Measurements from ENCODE around the gene KMT2B. TPM values are rescaled to one million over a fixed set of nuclear protein-coding genes. Genes with fewer than 3 reads are reported as not detected.

Gene KMT2B, protein sequence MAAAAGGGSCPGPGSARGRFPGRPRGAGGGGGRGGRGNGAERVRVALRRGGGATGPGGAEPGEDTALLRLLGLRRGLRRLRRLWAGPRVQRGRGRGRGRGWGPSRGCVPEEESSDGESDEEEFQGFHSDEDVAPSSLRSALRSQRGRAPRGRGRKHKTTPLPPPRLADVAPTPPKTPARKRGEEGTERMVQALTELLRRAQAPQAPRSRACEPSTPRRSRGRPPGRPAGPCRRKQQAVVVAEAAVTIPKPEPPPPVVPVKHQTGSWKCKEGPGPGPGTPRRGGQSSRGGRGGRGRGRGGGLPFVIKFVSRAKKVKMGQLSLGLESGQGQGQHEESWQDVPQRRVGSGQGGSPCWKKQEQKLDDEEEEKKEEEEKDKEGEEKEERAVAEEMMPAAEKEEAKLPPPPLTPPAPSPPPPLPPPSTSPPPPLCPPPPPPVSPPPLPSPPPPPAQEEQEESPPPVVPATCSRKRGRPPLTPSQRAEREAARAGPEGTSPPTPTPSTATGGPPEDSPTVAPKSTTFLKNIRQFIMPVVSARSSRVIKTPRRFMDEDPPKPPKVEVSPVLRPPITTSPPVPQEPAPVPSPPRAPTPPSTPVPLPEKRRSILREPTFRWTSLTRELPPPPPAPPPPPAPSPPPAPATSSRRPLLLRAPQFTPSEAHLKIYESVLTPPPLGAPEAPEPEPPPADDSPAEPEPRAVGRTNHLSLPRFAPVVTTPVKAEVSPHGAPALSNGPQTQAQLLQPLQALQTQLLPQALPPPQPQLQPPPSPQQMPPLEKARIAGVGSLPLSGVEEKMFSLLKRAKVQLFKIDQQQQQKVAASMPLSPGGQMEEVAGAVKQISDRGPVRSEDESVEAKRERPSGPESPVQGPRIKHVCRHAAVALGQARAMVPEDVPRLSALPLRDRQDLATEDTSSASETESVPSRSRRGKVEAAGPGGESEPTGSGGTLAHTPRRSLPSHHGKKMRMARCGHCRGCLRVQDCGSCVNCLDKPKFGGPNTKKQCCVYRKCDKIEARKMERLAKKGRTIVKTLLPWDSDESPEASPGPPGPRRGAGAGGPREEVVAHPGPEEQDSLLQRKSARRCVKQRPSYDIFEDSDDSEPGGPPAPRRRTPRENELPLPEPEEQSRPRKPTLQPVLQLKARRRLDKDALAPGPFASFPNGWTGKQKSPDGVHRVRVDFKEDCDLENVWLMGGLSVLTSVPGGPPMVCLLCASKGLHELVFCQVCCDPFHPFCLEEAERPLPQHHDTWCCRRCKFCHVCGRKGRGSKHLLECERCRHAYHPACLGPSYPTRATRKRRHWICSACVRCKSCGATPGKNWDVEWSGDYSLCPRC (N-terminal part only)
- 4.2 and 4.3 TPM in 2 replicates for total RNA-seq

DNA sequence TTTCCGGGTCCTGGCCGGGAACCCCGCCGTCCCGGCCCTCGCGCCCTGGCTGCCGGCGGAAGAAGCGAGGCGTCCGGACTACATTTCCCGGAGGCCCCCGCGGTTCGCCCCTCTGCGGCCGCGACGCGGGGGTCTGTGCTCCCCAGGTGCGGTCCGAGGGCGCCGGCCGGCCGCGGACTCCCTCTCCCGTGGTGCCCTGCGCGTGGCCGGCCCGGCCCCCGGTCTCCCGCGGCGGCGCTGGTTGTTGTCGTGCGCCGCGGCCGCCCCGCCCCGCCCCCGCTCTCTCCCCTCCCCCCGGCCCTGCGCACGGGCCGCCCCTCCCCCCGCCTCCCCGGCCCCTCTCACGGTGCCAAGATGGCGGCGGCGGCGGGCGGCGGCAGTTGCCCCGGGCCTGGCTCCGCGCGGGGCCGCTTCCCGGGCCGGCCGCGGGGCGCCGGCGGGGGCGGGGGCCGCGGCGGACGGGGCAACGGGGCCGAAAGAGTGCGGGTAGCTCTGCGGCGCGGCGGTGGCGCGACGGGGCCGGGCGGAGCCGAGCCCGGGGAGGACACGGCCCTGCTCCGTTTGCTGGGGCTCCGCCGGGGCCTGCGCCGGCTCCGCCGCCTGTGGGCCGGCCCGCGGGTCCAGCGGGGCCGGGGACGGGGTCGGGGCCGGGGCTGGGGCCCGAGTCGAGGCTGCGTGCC is at the start of gene KMT2B:
TSS of gene KMT2B (plus strand) at position 339 of the 680 bp plus-strand sequence. CDS start at position 355, 16 bp downstream.

DNA sequence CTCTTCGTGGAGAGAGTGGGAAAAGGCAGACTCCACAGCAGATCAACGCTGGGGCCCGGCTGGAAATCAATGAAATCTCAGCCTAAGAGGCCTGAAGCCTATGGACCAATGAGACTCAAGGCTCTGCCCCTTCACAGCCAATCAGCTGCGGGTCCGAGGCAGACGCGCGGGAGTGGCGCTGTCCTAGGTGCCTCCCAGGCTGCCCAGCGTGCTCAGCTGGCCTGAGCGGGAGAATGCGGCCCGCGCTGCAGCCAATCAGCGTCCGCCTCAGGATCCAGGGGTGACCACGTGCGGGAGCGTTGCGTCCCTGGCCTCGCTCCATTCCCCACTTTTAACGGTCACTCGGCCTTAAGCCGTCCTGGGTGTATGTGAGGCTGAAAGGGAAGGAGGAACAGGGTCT is 13.6 kb upstream of the KMT2B start, which contains the start of gene ZBTB32:
TSS of gene ZBTB32 (plus strand) at position 341 of the 400 bp plus-strand sequence. CDS start 10,069 bp downstream, outside the sequence.

DNA sequence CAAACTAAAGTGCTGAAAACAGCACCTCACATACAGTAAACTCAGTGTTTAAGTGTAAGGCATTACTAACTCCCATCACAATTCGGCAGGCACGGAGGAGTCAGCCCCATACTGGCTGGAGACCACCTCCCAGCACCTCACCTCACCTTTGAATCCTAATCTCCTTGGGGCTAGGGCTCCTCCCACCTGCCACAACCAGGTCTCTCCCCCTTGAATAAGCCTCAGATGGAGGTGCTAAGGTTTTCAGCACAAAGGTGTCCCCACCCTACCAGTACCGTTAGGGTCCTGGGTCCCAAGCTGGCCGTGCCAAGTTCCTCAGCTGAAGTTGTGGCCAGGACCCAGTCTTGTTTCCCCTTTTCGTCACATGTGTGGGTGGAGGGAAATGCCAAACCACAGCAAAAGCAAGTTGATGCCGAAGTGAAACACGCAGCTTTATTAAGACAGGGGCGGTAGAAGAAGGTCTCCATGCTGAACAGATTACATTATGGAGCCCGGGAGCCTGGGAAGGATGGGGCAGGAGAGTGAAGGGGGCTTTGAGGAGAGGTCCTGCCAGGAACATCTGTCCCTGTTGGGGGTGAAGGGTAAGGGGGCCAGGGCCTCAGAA is 24.4 kb downstream of the KMT2B start, which contains the start of gene IGFLR1:
TSS of gene IGFLR1 (minus strand) at position 332 of the 604 bp plus-strand sequence. CDS start 1,272 bp downstream, outside the sequence.

DNA sequence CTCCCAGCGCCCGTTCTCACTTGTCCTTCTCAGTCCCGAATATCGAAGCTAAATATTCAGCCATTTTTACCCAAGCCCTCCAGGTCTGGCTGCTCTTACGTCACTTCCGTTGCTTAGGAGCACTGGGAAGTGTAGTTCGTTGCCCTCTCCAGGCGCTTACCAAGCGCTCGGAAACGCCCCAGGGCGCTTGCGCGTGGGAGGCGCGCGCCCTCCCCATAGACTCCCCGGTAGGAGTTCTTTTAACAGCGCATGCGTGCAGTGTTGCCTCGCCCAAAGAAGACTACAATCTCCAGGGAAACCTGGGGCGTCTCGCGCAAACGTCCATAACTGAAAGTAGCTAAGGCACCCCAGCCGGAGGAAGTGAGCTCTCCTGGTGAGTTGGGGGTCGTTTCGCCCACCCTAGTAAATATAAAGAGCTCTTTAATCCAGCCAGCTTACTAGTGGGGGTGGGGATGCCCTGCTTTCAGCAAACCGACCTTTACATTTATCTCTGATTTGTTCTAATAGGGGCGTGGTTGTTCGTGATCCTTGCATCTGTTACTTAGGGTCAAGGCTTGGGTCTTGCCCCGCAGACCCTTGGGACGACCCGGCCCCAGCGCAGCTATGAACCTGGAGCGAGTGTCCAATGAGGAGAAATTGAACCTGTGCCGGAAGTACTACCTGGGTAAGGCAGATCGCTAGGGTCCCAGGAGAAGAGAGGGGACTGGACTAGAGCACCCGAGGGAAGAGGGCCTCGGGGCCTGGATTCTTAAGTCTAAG is 27.7 kb downstream of the KMT2B start, which contains the start of the genes PSENEN and U2AF1L4:
TSS of gene PSENEN (plus strand) at position 324 of the 759 bp plus-strand sequence. CDS start at position 604, 280 bp downstream.
TSS of gene U2AF1L4 (minus strand) at position 91 of the 759 bp plus-strand sequence. CDS start at position 64, 27 bp downstream.

DNA sequence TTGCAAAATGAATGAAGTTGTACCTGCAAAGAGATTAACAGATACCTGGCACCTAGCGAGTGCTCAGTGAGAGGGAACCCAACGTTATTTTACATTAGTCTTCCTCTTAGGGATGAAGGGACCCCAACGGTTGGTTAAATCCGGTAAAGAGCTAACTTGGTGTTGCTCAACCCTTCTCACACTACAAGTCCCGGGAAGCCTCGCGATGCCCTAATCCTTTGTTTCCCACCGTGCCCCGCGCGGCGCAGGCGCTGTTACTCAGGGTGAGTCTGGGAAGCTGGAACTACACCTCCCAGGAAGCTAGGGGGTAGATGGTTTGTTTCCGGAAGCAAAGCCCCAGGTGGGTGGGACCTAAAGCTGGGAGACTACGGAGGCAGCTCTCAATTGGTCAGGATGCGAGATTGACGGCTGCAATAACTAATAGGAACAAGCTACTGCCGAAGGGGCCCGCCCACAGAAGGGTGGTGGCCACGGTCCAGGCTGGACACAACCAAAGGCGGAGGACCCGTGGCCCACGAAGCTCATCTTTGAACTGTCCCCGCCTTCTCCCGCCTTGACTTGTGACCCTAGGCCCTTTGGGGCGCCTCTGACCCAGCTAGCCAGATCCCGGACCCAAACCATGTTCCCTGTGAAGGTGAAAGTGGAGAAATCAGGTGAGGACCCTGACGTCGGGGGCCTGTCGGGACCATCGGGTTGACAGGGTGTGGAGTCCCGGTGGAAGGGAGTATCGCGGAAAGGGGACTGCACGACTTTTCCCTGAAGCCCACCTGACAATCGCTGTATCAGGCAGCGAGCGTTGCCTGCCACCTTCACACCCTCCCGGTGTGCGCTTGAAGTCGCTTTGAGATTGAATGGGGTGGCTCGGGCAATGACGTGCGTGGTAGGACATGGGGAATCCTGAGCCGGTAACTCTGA is 30.6 kb downstream of the KMT2B start, which contains the start of gene LIN37:
TSS of gene LIN37 (plus strand) at position 471 of the 915 bp plus-strand sequence. CDS start at position 620, 149 bp downstream.

DNA sequence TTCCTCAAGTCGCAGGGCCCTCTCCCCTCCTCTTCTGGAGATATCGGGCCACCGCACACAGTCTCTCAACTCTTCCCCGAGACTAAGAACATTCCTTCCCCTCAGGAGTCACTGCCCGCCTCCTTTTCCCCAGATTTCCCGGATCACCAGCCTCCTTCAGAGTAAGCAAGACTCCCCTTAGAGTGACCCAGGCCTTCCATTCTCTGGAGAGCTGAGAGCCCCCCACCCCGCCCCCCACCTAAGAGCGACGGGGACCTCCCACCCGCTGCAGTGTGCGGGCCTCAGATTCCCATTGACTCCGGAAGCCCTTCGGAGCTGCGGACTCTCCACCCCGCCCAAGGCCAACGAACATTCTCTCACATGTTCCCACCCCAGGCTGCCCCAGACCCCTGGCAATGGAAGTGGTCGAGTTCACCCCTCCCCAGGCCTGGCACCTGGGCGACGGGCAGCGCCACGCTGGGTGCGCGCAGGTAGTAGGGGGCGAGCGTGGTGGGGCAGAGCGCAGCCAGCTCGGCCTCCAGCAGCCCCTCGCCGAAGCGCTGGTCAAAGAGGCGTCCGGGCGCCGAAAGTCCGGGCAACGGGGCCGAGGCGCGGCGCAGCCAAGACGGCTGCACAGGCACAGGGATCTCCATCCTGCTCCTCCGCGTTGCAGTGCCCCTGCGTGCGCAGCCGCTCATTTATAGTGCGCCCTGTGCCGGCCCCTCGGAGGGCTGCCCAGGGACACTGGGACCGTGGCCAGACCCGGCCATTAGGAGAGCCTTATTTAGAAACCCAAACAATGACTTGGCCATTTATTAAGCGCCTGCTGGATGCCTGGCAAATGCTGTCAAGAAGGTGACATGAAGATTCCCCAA is 38.8 kb downstream of the KMT2B start, which contains the start of gene HSPB6:
TSS of gene HSPB6 (minus strand) at position 653 of the 854 bp plus-strand sequence. CDS start at position 632, 21 bp downstream.

DNA sequence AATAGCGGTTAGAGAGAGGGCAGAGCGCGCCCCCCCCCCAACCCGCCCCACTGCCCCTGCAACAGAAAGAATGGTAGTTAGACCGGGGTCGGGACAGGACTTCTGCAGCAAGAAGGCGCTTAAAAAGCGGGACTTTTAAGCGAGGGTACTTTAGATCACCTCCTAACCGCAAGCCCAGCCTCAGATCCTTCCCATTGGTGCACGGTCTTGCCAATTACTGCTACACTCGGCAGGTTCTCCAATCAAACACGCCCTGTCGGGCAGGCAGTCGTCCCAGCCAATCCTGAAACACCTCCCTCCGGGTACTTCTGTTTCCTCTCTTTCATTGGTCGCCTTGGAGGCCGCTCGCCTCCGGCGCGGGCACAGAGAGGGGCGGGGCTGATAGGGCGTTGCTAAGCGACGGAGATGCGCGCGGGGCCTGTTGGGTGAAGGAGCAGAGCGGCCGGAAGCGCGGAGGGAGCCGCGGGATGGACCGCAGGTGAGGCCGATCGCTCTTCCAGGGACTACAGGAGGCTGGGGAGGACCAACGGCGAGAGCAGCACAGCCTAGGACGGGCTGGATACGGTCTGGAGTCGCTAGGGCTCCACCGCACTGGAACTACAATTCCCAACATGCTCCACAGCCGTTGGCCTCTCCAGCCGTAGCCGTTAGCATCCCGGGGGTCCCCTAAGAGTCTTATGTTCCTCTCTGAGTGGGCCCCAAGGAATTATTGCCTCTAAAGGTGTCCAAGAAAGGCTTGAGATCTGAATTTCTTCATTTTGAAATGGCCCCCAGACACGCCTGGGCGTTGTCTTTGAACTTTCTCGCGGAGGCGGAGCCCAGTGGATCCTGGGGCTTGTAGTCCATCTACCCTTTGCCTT is 40.2 kb downstream of the KMT2B start, which contains the start of gene PROSER3:
TSS of gene PROSER3 (plus strand) at position 428 of the 860 bp plus-strand sequence. CDS start at position 468, 40 bp downstream.

DNA sequence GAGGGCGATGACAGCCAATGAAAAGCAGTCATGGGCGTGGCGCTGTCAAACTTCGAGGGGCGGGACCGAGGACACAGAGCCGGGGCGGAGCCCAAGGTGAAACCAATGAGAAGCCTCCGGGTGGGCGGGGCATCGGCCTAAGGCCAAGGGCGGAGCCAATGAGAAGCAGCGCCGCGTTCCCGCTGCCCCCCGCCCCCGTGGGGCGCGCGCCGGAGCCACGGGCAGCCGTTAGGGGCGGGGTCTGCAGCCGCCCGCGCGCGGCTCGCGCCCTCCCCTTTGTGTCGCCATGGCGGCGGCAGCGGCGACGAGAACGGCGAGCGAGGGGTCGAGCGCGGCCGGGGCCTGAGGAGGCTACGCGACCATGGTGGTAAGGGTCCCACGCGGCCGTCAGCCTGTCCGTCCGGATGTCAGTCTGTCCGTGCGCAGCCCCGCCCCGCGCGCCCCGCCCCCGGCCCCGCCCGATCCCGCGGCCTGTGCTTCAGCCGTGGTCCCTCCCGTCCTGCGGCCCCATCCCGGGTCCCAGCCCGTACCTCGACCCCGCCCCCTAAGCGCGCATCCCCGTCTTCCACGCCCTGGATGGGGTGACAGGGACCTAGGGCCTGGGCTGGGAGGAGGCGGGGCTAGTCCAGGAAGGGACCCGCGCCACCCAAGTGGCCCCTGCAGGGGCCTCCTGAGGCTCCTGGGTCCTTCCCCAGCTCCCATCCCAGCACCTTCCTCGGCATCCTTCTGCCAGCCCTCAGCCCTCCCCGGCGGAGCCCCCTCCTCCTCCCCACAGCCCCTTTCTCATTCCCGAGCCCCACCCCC is 57.7 kb downstream of the KMT2B start, which contains the start of gene ARHGAP33:
TSS of gene ARHGAP33 (plus strand) at position 267 of the 804 bp plus-strand sequence. CDS start at position 362, 95 bp downstream.

Other genes starting within 250 kb of the KMT2B start
- gene KRTDAP, start 227.5 kb upstream of the KMT2B start, total RNA-seq, result not detected in 2 replicates
- not detected in 2 replicates for gene DMKN, start 204.4 kb upstream of the KMT2B start, total RNA-seq
- not detected in 2 replicates for gene SBSN, start 189.7 kb upstream of the KMT2B start, total RNA-seq
- gene GAPDHS, start 184.5 kb upstream of the KMT2B start, total RNA-seq, result 0.09 TPM in 1 of 2 replicates, not detected in the other
- gene TMEM147, start 172.4 kb upstream of the KMT2B start, total RNA-seq, result 48.7 and 50.9 TPM in 2 replicates
- not detected in 2 replicates for gene ATP4A, start 154.3 kb upstream of the KMT2B start, total RNA-seq
- not detected in 2 replicates for gene PMIS2, start 131.8 kb upstream of the KMT2B start, total RNA-seq
- 3.3 and 3.5 TPM in 2 replicates for gene HAUS5, start 105.3 kb upstream of the KMT2B start, total RNA-seq
- 26.0 and 28.3 TPM in 2 replicates for gene RBM42, start 89.0 kb upstream of the KMT2B start, total RNA-seq
- gene ETV2, start 76.3 kb upstream of the KMT2B start, total RNA-seq, result 0.17 and 0.87 TPM in 2 replicates
- 292 and 462 TPM in 2 replicates for gene COX6B1, start 69.7 kb upstream of the KMT2B start, total RNA-seq
- not detected in 2 replicates for gene UPK1A, start 51.5 kb upstream of the KMT2B start, total RNA-seq
- not detected in 2 replicates for gene ZBTB32, start 13.4 kb upstream of the KMT2B start, total RNA-seq
- gene IGFLR1, start 24.4 kb downstream of the KMT2B start, total RNA-seq, result 0.34 and 0.65 TPM in 2 replicates
- 2.8 and 3.8 TPM in 2 replicates for gene U2AF1L4, start 27.4 kb downstream of the KMT2B start, total RNA-seq
- gene PSENEN, start 27.6 kb downstream of the KMT2B start, total RNA-seq, result 17.0 and 19.9 TPM in 2 replicates
- 4.0 and 4.3 TPM in 2 replicates for gene LIN37, start 30.6 kb downstream of the KMT2B start, total RNA-seq
- gene HSPB6, start 39.0 kb downstream of the KMT2B start, total RNA-seq, result 0.09 and 0.11 TPM in 2 replicates
- gene PROSER3, start 40.2 kb downstream of the KMT2B start, total RNA-seq, result 0.95 and 1.1 TPM in 2 replicates
- gene ARHGAP33, start 57.6 kb downstream of the KMT2B start, total RNA-seq, result 0.95 and 1.4 TPM in 2 replicates
- gene PRODH2, start 94.8 kb downstream of the KMT2B start, total RNA-seq, result not detected in 2 replicates
- not detected in 2 replicates for gene NPHS1, start 134.5 kb downstream of the KMT2B start, total RNA-seq
- gene KIRREL2, start 138.9 kb downstream of the KMT2B start, total RNA-seq, result not detected in 2 replicates
- 0.98 and 1.8 TPM in 2 replicates for gene APLP1, start 150.6 kb downstream of the KMT2B start, total RNA-seq
- gene NFKBID, start 182.5 kb downstream of the KMT2B start, total RNA-seq, result 2.9 and 3.1 TPM in 2 replicates
- gene HCST, start 184.5 kb downstream of the KMT2B start, total RNA-seq, result 0.17 and 0.54 TPM in 2 replicates
- gene TYROBP, start 190.3 kb downstream of the KMT2B start, total RNA-seq, result not detected in 2 replicates
- 1.2 and 1.7 TPM in 2 replicates for gene LRFN3, start 218.4 kb downstream of the KMT2B start, total RNA-seq

Measured in dermis lymphatic vessel endothelial cell (primary cell).